ENCODE measurements around the gene STXBP6.

The STXBP6 gene

DNA sequence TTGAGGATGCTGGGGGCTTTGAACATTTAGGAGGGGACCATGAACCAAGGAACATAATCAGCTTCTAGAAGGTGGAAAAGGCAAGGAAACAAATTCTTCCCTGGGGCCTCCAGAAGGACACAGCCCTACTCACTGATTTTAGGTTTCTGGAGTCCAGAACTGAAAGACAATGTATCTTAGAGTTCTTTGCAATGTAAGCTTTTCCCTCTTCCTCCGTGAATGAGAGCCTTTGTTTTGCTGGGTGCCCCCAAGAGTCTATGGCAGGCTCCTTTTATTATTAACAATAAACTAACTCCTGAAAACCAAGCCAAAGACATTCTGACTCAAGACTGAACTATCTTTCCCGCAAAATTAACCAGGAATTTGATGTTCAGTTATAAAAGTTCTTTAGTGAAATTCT, 204.1 kb downstream of the STXBP6 start:
- TF ChIP-seq, protein P1, sequence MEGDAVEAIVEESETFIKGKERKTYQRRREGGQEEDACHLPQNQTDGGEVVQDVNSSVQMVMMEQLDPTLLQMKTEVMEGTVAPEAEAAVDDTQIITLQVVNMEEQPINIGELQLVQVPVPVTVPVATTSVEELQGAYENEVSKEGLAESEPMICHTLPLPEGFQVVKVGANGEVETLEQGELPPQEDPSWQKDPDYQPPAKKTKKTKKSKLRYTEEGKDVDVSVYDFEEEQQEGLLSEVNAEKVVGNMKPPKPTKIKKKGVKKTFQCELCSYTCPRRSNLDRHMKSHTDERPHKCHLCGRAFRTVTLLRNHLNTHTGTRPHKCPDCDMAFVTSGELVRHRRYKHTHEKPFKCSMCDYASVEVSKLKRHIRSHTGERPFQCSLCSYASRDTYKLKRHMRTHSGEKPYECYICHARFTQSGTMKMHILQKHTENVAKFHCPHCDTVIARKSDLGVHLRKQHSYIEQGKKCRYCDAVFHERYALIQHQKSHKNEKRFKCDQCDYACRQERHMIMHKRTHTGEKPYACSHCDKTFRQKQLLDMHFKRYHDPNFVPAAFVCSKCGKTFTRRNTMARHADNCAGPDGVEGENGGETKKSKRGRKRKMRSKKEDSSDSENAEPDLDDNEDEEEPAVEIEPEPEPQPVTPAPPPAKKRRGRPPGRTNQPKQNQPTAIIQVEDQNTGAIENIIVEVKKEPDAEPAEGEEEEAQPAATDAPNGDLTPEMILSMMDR (IDR thresholded peaks at IDR 0.05), result no peak

DNA sequence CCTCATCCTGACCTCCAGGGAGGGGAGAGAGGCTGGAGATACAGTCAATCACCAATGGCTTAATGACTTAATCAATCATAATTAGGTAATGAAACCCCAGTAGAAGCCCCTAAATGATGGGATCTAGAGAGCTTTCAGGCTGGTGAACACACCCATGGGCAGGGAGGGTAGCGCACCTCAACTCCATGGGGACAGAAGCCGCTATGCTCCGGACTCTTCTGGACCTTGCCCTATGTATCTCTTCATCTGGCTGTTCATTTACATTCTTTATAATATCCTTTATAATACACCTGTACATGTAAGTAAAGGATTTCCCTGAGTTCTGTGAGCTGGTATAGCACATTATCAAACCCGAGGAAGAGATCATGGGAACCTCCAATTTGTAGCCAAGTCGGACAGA, 205.9 kb downstream of the STXBP6 start:
- TF ChIP-seq, protein P1 (IDR thresholded peaks at IDR 0.05), result no peak

DNA sequence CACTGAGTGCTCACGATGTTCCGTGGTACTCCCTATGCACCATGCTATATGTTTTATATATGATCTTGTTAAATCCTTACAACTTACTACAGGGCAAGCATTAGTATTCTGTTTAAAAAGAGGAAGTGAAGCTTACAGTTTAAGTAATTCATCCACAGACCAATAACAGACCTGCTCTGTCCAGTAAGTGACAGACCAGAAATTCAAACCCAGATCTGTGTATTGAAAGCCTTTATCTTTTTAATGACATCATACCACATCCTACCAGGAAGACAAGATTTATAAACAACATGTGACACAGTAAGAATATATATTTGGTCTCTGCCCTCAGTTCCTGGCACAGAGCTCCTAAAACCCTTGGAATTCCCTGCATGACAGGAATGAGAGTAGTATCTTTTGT, 206.5 kb downstream of the STXBP6 start:
- TF ChIP-seq, protein P1 (IDR thresholded peaks at IDR 0.05), result no peak

DNA sequence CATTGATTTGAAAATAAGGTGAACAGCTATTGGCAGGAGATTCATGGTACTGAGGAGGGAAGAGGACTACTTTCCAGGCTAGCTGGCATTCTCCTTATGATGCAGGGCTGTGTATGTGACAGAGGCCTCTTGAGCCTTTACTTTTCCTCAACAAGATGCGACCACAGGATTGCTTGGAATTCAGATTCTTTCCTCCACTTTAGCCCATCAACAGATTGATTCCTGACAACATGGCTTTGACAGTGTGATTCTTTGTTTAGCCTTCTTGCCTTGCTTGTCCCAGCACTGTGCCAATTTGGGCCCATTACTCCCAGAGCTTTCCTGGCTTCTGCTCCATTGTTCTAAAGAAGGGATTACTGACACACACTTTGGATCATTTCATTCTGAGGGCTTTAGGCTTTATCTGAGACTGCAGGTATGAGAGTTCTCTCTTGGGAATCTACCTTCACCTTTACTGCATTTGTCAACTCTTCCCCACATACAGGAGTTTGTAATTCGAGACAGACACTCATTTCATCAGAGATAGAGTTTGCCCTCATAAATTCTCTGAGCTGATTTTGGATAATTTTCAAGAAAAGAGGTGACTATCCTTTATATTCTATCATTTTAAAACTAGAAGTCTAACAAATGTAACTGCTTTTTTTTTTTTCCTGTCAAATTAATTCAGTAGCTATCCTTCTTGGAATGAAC, 209.6 kb downstream of the STXBP6 start:
- TF ChIP-seq, protein P1 (IDR thresholded peaks at IDR 0.05), result no peak

DNA sequence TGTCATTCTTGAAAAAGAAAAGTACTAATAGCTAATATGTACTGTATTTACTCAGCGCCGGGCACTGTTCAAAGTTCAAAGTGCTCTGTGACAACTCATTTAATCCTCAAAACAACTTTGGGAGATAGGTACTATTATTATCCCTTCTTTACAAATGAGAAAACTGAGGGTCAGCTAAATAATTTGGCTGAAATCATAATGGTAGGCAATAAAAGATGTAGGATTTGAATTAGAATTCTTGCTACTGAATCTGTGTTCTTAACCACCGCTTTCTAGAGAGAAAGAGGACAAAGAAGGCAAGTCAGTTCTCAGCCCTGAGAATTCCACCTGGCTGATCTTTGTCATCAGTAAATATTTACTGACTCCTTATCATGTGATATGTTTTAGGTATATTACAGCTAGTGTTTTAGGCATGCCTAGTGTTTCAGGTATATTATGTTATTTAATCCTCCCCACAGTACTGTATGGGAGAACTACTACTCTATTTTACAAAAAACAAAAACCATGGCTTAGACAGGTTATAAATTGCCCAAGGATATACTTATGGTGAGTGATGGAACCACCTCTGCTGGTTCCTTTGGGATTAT, 210.2 kb downstream of the STXBP6 start:
- TF ChIP-seq, protein P1 (IDR thresholded peaks at IDR 0.05), result no peak

DNA sequence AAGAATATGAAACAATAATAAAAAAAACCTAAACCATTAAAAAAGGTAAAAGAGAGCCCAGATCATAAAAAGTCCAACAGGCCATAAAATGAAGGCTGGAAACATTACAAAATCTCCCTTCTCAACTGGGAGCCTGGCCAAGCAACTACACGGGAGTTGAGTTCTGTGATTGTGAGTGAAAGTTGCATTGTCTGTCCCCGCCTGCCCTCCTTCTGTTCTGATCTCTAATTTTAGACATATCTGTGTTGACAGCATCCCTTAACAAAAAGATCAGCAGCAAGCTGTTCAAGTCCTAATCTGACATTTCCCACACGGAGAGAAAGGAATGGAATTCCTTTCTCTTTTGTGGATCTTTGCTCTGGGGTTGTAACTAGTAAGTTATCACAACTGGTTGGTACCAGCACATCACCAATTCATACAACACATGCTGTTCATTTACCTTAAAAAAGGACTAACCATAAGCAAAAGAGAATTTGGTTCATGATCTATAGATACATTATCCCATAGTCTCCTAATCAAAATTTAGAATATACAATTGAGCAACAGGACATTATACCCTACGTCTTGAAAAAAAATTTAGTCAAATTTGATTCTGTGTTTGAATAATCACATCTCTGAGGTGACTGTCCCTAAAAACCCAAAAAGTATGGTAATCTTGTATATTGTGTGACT, 210.9 kb downstream of the STXBP6 start:
- TF ChIP-seq, protein P1 (IDR thresholded peaks at IDR 0.05), result no peak

DNA sequence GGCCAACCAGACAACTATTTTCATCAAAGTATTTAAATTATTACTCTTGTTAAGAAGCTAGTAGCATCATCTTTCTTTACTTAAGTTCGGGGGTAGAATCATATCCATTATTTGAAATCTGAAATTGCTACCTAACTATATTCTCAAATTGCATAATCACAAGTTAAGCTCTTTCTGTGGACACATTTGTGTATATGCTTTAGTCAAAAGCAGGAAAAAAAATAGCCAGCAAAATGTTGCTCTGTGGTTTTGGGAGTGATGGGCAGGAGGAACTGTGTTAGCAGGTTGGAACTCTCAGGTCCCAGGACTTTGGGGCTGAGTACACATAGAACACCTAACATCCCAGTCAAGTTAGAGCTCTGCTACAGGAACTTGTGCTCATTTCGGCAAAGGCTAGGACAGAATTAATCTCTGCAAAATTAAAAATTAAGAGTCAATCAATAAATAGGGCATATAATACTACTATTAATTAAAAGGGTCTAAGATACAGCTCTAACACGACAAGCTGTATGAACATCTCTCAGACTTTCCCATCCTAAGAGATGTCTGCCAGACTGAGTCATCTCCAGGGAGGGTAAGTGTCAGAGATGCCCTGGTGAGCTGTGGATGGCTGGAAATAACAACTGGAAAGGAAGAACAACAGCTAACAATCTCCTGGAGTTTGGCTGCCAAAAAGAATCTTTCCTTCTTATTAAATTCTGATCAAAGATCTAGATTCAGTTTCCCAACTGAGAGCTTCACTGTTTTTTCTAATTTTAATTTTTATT, 212.5 kb downstream of the STXBP6 start:
- TF ChIP-seq, protein P1 (IDR thresholded peaks at IDR 0.05), result no peak

All from LNCAP (cell line).